HCT116 (cell line): ENCODE results near the gene LETMD1. TPM values are rescaled to one million over a fixed set of nuclear protein-coding genes. Genes with fewer than 3 reads are reported as not detected.

Experiments
- ATAC-seq: fragments of 200-7000 bp; cut with Tn5 transposase; 2 replicates; pipeline ENCODE4 v1.9.1; 2020; ENCODE audit warnings: mild to moderate bottlenecking, moderate library complexity
- BruUV-seq: library from RNA; stranded (reverse); fragments of 400-500 nt; replicated peaks from 2 replicates; lab custom pipeline; 2021; lab: Mats Ljungman, UMichigan
- CTCF ChIA-PET: fragments of 300-600 bp; sonication (Branson Sonifier 250); formaldehyde crosslinking; loops from one replicate; lab custom pipeline; 2021; ENCODE audit warnings: antibody characterized with exemption; lab: Charles Lee
- POLR2A ChIA-PET: fragments of 300-600, 350-600 bp; sonication (Branson Sonifier 250); formaldehyde crosslinking; loops from one replicate; lab custom pipeline; 2021; ENCODE audit warnings: antibody characterized with exemption; lab: Charles Lee
- RAD21 ChIA-PET, 2 experiments: fragments of 300-600 bp; sonication (Branson Sonifier 250); formaldehyde crosslinking; loops; one replicate each; lab custom pipeline; 2023; ENCODE audit warnings: low total read pairs in 2 of 2; ENCODE audit not compliant: uncharacterized antibody in 2 of 2, unreplicated experiment in 2 of 2, low non-redundant PET in 1 of 2; lab: Charles Lee
- DNase-seq: peaks from one replicate; pipeline ENCODE4 v3.0.0-alpha.2; 2010; ENCODE audit warnings: low read depth, low spot score
- H2AFZ ChIP-seq: fragments of 200-600 bp; shearing (Covaris generic), sonication (generic); 2 replicates; pipeline ENCODE4 v1.6.1; 2017; ENCODE audit warnings: low read depth, mixed run types, mixed read lengths, antibody characterized with exemption, low read length; ENCODE audit not compliant: poor library complexity, severe bottlenecking
- H3K27ac ChIP-seq: 2 replicates; pipeline ENCODE4 v1.5.1; 2012; ENCODE audit warnings: low read depth, low read length
- H3K27me3 ChIP-seq: fragments of 200-600 bp; sonication (generic); 2 replicates; pipeline ENCODE4 v1.6.1; 2016; ENCODE audit warnings: mixed run types, low read length, mixed read lengths; ENCODE audit not compliant: insufficient read depth
- H3K36me3 ChIP-seq, 2 experiments: fragments of 200-500 bp in 1 of 2; fragments of 200-600 bp in 1 of 2; sonication (Bioruptor generic) in 1 of 2; sonication (generic) in 1 of 2; 2 replicates each; pipeline versions ENCODE4 v1.5.1 to v1.6.1; 2014 to 2016; ENCODE audit warnings: low read length in 2 of 2, inconsistent platforms in 1 of 2, mixed read lengths in 1 of 2, mixed run types in 1 of 2; ENCODE audit not compliant: insufficient read depth in 2 of 2, control insufficient read depth in 1 of 2
- H3K4me1 ChIP-seq, 2 experiments: fragments of 200-600 bp in 1 of 2; sonication (generic) in 1 of 2; 2 replicates each; pipeline versions ENCODE4 v1.5.1 to v1.6.1; 2012 to 2017; ENCODE audit warnings: low read length in 2 of 2, inconsistent platforms in 1 of 2, mild to moderate bottlenecking in 1 of 2, mixed read lengths in 1 of 2, mixed run types in 1 of 2, moderate library complexity in 1 of 2; ENCODE audit not compliant: insufficient read depth in 2 of 2, control insufficient read depth in 1 of 2
- H3K4me2 ChIP-seq: fragments of 200-600 bp; sonication (generic); 2 replicates; pipeline ENCODE4 v1.6.1; 2017; ENCODE audit warnings: mixed run types, low read length, mixed read lengths
- H3K4me3 ChIP-seq, 2 experiments: fragments of 200-600 bp in 1 of 2; sonication (generic) in 1 of 2; replicated peaks in 1 of 2; 2 replicates each; pipeline ENCODE4 v1.5.1; 2011 to 2016; ENCODE audit warnings: low read length in 2 of 2, control low read depth in 1 of 2, low read depth in 1 of 2, mild to moderate bottlenecking in 1 of 2, mixed read lengths in 1 of 2, mixed run types in 1 of 2
- H3K79me2 ChIP-seq: fragments of 200-600 bp; sonication (generic); 2 replicates; pipeline ENCODE4 v1.6.1; 2017; ENCODE audit warnings: mild to moderate bottlenecking, mixed run types, low read length, moderate library complexity, mixed read lengths; ENCODE audit not compliant: insufficient read depth
- H3K9ac ChIP-seq: fragments of 200-600 bp; sonication (generic); 2 replicates; pipeline ENCODE4 v1.6.1; 2016; ENCODE audit warnings: low read length, mixed read lengths
- H3K9me2 ChIP-seq: fragments of 200-600 bp; sonication (generic), shearing (Covaris generic); 2 replicates; pipeline ENCODE4 v1.6.1; 2017; ENCODE audit warnings: mixed run types, mild to moderate bottlenecking, moderate library complexity; ENCODE audit not compliant: insufficient read depth
- H3K9me3 ChIP-seq, 2 experiments: fragments of 200-500 bp in 1 of 2; fragments of 200-600 bp in 1 of 2; sonication (Bioruptor generic) in 1 of 2; sonication (generic) in 1 of 2; 2 replicates each; pipeline ENCODE4 v1.6.1; 2014 to 2017; ENCODE audit warnings: low read length in 2 of 2, mixed read lengths in 2 of 2, inconsistent platforms in 1 of 2, low read depth in 1 of 2, mild to moderate bottlenecking in 1 of 2, mixed run types in 1 of 2, moderate library complexity in 1 of 2; ENCODE audit not compliant: control insufficient read depth in 1 of 2, insufficient read depth in 1 of 2
- H4K20me1 ChIP-seq: fragments of 200-600 bp; sonication (generic), shearing (Covaris generic); 2 replicates; pipeline ENCODE4 v1.6.1; 2017; ENCODE audit warnings: mixed run types, mild to moderate bottlenecking, moderate library complexity; ENCODE audit not compliant: insufficient read depth
- ATF3 ChIP-seq: IDR thresholded peaks from 2 replicates; pipeline ENCODE4 v1.6.1; 2012
- CEBPB ChIP-seq: IDR thresholded peaks from 2 replicates; pipeline ENCODE4 v1.6.1; 2012; ENCODE audit warnings: low read depth
- ELF1 ChIP-seq: IDR thresholded peaks from 2 replicates; pipeline ENCODE4 v1.6.1; 2012; ENCODE audit warnings: low read depth, borderline replicate concordance
- EZH2phosphoT487 ChIP-seq: fragments of 200-600 bp; IDR thresholded peaks from 2 replicates; pipeline ENCODE4 v1.6.1; 2018; ENCODE audit warnings: antibody characterized with exemption, borderline replicate concordance
- FOSL1 ChIP-seq: IDR thresholded peaks from 2 replicates; pipeline ENCODE4 v1.6.1; 2012; ENCODE audit warnings: low read depth
- JUND ChIP-seq: IDR thresholded peaks from 2 replicates; pipeline ENCODE4 v1.6.1; 2012
- MAX ChIP-seq: IDR thresholded peaks from 2 replicates; pipeline ENCODE4 v1.6.1; 2012
- POLR2AphosphoS5 ChIP-seq: IDR thresholded peaks from 2 replicates; pipeline ENCODE4 v1.6.1; 2011; ENCODE audit warnings: mild to moderate bottlenecking, low read depth, low read length, moderate library complexity
- RAD21 ChIP-seq: IDR thresholded peaks from 2 replicates; pipeline ENCODE4 v1.6.1; 2012; ENCODE audit warnings: low read depth, mild to moderate bottlenecking
- SIN3A ChIP-seq: IDR thresholded peaks from 2 replicates; pipeline ENCODE4 v1.6.1; 2012; ENCODE audit warnings: low read depth
- SP1 ChIP-seq: IDR thresholded peaks from 2 replicates; pipeline ENCODE4 v1.6.1; 2012; ENCODE audit warnings: low read depth
- SRF ChIP-seq: IDR thresholded peaks from 2 replicates; pipeline ENCODE4 v1.6.1; 2012; ENCODE audit warnings: low read depth
- TCF7L2 ChIP-seq: IDR thresholded peaks from 2 replicates; pipeline ENCODE4 v1.7.0; 2011; ENCODE audit warnings: borderline replicate concordance, inconsistent platforms; ENCODE audit not compliant: insufficient read depth, insufficient read length; ENCODE audit errors: extremely low read depth
- YY1 ChIP-seq: IDR thresholded peaks from 2 replicates; pipeline ENCODE4 v1.6.1; 2011; ENCODE audit warnings: low read length, low read depth, moderate library complexity, mild to moderate bottlenecking; ENCODE audit not compliant: insufficient replicate concordance; ENCODE audit errors: extremely low read depth
- ZBTB33 ChIP-seq: IDR thresholded peaks from 2 replicates; pipeline ENCODE4 v1.6.1; 2011; ENCODE audit warnings: mild to moderate bottlenecking, low read length, moderate library complexity; ENCODE audit not compliant: insufficient replicate concordance; ENCODE audit errors: extremely low read depth
- ZFX ChIP-seq: fragments of 450-650 bp; IDR thresholded peaks from 2 replicates; pipeline ENCODE4 v1.6.1; 2017
- ZNF274 ChIP-seq: fragments of 200-500 bp; sonication (Bioruptor generic); IDR thresholded peaks from 2 replicates; pipeline ENCODE4 v1.6.1; 2014; ENCODE audit warnings: mild to moderate bottlenecking, low read depth, low read length, inconsistent platforms
- intact Hi-C: fragments of 100-400 bp; cut with micrococcal nuclease; formaldehyde crosslinking; loops from 2 replicates; pipeline ENCODE4 v1.10.0; 2022
- total RNA-seq: library from RNA; stranded (reverse); gene quantifications from one replicate; pipeline ENCODE4 v1.2.1, GENCODE V29; 2021; ENCODE audit not compliant: unreplicated experiment

The LETMD1 gene
- total RNA-seq, 1 experiment from 2014 or later = 70.8 TPM

GRCh38 chr12:51025836-51026638 lies 22.1 kb upstream of the LETMD1 start, which contains the start of gene SLC11A2 (continued):
- TF ChIP-seq ZBTB33 = no peak

- Histone ChIP-seq H3K27me3 (no peaks in the 10 kb centered on the region), H3K36me3 (no peaks in the 10 kb centered on the region), H3K4me3 (no peak overlapping the region), H3K27ac (no peak overlapping the region; the same call in 1 of the 2 replicates), H3K9me2 (no peaks in the 10 kb centered on the region), H3K79me2 (peaks cover 36% of the 10 kb centered on the region), H3K4me2 (0 out of 2 replicates have a peak overlapping the region, but pooled peaks have one; percentile 62), H4K20me1 (no peaks in the 10 kb centered on the region), H3K9ac (no peak overlapping the region), H3K4me1 (peaks cover 27 to 49% of the 10 kb centered on the region in 2 experiments), H3K9me3 (no peaks in the 10 kb centered on the region), H2AFZ (no peak overlapping the region)
- POLR2A ChIA-PET = interaction anchor here (0.6 to 1.5 kb wide), 6 partner anchors 14 to 263 kb away, joined by 3 to 15 read pairs (median 4); partner anchors contain the start of genes ATF1 and DAZAP2
- intact Hi-C loops = no loop called here
- ATAC-seq (no peak), DNase-seq (no peak)
- CTCF ChIA-PET = interaction anchor here (0.6 to 2.4 kb wide), 7 partner anchors 9 to 297 kb away, joined by 3 to 25 read pairs (median 5); no protein-coding TSS in a partner anchor
- TF ChIP-seq YY1 (no peak), RAD21 (no peak), FOSL1 (no peak), ZBTB33 (no peak), ELF1 (no peak), SIN3A (no peak), MAX (no peak), ATF3 (no peak), EZH2phosphoT487 (no peak), SRF (no peak), SP1 (no peak), CEBPB (no peak), TCF7L2 (no peak), POLR2AphosphoS5 (no peak), ZNF274 (no peak), ZFX (no peak), JUND (no peak)
- RAD21 ChIA-PET = interaction anchor here (0.5 to 1.5 kb wide), 4 partner anchors 88 to 202 kb away, joined by 3 to 4 read pairs (median 4); partner anchors contain the start of gene POU6F1 (in 1 of the 2)
- no TSS peak for BruUV-seq
These were observed 20.7 kb upstream of the LETMD1 start for GRCh38 chr12:51027342-51027835.
